ENCODE results near the gene SIGLEC11.

GRCh38 chr19:50008532-50008931 lies 47.6 kb upstream of the SIGLEC11 start:
- TF ChIP-seq POLR2A (IDR thresholded peaks at IDR 0.05; ENCODE audit: low read length) (no peak), GATA1 (IDR thresholded peaks at IDR 0.05; ENCODE audit: low read depth, low read length) (no peak)
